ENCODE data around the gene MCRIP1. TPM values are rescaled to one million over a fixed set of nuclear protein-coding genes. Genes with fewer than 3 reads are reported as not detected.
A peak's percentile ranks its signal among the peaks of the same experiment; 100 is the strongest.

The MCRIP1 gene
- total and polyA plus RNA-seq, 9 of the 15 experiments (the other 6 are each of a cell fraction or from before 2014, with no cell fraction given), result 0.39 to 35.8 (median 9.7) TPM

DNA sequence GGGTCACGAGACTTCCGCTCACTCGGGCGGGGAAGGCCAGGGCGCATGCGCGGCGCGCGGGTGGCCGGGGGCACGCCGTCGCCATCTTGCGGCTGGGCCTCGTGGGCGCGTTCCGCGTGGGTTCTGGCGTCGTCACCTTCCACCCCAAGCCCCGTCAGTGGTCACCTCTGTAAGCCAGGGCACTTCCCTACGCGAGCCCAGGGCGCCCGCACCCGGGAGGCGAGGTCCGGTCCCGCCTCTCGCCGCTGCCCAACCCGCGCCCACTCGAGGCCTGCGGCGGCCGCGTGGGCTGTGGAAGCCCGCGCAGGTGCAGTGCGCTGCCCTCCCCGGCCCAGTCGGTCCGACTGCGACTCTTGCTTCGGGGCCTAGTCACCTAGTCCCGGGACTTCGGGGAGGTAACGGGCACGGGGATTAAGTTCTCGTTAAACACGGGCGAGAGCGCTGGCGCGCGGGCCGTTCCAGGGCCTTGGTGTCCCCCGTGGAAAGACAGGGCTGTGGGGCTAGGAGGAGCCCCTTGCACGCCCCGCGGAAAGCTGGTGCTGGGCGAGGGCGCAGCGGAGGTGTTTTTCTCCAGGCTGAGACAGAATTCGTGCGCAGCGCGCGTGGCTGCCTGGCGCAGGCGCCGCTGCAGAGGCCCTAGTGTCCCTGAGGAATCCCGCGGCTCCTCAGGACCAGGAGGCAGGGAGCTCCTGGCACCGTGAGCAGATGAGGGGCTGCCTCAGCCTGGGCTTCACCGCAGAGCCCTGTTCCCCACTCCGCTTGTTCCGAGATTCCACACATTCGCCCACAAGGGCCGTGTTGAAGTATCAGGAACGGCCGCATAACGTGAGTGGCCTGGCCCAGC is 38.5 kb upstream of the MCRIP1 start (continued):
- TF ChIP-seq, protein P1, sequence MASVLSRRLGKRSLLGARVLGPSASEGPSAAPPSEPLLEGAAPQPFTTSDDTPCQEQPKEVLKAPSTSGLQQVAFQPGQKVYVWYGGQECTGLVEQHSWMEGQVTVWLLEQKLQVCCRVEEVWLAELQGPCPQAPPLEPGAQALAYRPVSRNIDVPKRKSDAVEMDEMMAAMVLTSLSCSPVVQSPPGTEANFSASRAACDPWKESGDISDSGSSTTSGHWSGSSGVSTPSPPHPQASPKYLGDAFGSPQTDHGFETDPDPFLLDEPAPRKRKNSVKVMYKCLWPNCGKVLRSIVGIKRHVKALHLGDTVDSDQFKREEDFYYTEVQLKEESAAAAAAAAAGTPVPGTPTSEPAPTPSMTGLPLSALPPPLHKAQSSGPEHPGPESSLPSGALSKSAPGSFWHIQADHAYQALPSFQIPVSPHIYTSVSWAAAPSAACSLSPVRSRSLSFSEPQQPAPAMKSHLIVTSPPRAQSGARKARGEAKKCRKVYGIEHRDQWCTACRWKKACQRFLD (CRISPR knock-in tag; IDR thresholded peaks at IDR 0.05), result peak; percentile 90
- TF ChIP-seq KLF1 (tag; IDR thresholded peaks at IDR 0.05) (peak; percentile 69), NR1H2 (CRISPR knock-in tag; IDR thresholded peaks at IDR 0.05) (peak; percentile 83; the same call in 1 of the 2 replicates), ZBTB26 (CRISPR knock-in tag; IDR thresholded peaks at IDR 0.05) (no peak), FOXP1 (CRISPR knock-in tag; IDR thresholded peaks at IDR 0.05) (peak; percentile 95), TGIF2 (CRISPR knock-in tag; IDR thresholded peaks at IDR 0.05) (peak; percentile 59; the same call in 1 of the 2 replicates), ZC3H11A (IDR thresholded peaks at IDR 0.05; ENCODE audit: low read depth, low read length) (no peak)
- TF ChIP-seq, protein P2, sequence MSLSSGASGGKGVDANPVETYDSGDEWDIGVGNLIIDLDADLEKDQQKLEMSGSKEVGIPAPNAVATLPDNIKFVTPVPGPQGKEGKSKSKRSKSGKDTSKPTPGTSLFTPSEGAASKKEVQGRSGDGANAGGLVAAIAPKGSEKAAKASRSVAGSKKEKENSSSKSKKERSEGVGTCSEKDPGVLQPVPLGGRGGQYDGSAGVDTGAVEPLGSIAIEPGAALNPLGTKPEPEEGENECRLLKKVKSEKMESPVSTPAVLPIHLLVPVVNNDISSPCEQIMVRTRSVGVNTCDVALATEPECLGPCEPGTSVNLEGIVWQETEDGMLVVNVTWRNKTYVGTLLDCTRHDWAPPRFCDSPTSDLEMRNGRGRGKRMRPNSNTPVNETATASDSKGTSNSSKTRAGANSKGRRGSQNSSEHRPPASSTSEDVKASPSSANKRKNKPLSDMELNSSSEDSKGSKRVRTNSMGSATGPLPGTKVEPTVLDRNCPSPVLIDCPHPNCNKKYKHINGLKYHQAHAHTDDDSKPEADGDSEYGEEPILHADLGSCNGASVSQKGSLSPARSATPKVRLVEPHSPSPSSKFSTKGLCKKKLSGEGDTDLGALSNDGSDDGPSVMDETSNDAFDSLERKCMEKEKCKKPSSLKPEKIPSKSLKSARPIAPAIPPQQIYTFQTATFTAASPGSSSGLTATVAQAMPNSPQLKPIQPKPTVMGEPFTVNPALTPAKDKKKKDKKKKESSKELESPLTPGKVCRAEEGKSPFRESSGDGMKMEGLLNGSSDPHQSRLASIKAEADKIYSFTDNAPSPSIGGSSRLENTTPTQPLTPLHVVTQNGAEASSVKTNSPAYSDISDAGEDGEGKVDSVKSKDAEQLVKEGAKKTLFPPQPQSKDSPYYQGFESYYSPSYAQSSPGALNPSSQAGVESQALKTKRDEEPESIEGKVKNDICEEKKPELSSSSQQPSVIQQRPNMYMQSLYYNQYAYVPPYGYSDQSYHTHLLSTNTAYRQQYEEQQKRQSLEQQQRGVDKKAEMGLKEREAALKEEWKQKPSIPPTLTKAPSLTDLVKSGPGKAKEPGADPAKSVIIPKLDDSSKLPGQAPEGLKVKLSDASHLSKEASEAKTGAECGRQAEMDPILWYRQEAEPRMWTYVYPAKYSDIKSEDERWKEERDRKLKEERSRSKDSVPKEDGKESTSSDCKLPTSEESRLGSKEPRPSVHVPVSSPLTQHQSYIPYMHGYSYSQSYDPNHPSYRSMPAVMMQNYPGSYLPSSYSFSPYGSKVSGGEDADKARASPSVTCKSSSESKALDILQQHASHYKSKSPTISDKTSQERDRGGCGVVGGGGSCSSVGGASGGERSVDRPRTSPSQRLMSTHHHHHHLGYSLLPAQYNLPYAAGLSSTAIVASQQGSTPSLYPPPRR (CRISPR knock-in tag; IDR thresholded peaks at IDR 0.05; ENCODE audit: borderline replicate concordance), result no peak
- TF ChIP-seq, protein P3, sequence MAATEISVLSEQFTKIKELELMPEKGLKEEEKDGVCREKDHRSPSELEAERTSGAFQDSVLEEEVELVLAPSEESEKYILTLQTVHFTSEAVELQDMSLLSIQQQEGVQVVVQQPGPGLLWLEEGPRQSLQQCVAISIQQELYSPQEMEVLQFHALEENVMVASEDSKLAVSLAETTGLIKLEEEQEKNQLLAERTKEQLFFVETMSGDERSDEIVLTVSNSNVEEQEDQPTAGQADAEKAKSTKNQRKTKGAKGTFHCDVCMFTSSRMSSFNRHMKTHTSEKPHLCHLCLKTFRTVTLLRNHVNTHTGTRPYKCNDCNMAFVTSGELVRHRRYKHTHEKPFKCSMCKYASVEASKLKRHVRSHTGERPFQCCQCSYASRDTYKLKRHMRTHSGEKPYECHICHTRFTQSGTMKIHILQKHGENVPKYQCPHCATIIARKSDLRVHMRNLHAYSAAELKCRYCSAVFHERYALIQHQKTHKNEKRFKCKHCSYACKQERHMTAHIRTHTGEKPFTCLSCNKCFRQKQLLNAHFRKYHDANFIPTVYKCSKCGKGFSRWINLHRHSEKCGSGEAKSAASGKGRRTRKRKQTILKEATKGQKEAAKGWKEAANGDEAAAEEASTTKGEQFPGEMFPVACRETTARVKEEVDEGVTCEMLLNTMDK (IDR thresholded peaks at IDR 0.05; ENCODE audit: borderline replicate concordance, insufficient read depth, low read depth, low read length, poor library complexity, severe bottlenecking), result peak; percentile 3

Data from K562 (cell line).